NCI-H446 treated with DMSO at 0.1 percent for 48 hours (cell line): Measurements from ENCODE around the gene CMTM2.
"Not testable (repeated sequence)": the region's sequence is repeated elsewhere in the genome, so short reads cannot be mapped to it uniquely, and the experiment has no call there.

Source experiments
- DNase-seq: peaks from one replicate; lab custom pipeline; 2025; lab: John Stamatoyannopoulos, UW

Gene CMTM2

GRCh38 chr16:66553223-66553622, 26.0 kb upstream of the CMTM2 start:
- no peak for DNase-seq

DNA sequence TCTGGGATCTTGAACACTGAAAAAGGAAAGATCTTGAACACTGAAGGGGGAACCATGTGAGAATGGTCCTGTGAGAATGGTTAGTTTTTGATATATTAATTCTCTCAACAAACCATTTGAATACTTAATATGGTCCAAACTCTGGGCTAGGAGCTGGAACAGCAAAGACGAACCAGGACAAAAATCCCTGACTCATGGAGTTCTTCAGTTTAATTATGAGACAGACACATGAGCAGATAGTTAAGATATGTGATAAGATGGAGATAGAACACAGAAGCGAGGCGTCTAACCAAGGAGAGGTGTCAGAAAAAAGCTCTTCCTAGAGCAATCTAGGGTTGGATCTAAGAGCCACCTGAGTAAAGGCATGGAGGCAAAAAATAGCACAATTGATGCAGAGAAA, 25.2 kb upstream of the CMTM2 start:
- DNase-seq = no peak

DNA sequence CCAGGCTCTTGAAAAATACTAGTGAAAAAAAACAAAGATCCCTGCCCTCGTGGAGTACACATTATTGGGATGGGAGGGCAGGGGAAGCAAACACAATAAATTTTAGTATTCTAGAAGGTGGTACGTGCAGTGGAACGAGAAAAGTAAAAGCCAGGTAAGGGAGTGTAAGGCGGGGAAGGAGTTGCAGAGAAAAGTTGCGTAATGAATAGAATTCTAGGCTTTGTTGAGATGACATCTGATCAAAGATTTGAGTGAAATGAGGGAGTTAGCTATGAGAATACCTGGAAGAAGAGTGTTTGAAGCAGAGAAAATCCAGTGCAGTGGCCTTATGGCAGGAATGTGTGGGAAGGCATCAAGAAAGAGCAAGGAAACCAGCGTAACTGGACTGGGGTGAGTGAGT, 24.8 kb upstream of the CMTM2 start:
- no peak for DNase-seq

DNA sequence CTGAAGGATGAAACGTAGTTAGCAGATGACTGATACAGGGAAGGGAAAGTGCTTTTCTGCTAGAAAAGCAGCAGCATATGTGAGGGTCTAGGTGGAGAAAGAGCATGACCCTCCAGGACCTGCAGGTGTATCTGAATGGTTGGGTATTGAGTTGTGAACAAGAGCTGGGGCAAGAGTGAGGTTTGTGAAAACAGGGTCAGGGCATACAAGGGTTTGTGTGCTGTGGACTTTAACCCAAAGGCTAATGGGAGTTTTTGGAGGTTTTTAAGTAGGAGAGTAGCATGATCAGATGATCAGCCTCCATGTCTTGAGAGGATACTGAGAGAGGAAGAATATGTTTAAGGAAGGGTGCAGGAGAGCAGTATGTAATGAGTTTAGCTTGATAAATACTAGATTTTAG, 19.2 kb upstream of the CMTM2 start:
- no peak for DNase-seq

DNA sequence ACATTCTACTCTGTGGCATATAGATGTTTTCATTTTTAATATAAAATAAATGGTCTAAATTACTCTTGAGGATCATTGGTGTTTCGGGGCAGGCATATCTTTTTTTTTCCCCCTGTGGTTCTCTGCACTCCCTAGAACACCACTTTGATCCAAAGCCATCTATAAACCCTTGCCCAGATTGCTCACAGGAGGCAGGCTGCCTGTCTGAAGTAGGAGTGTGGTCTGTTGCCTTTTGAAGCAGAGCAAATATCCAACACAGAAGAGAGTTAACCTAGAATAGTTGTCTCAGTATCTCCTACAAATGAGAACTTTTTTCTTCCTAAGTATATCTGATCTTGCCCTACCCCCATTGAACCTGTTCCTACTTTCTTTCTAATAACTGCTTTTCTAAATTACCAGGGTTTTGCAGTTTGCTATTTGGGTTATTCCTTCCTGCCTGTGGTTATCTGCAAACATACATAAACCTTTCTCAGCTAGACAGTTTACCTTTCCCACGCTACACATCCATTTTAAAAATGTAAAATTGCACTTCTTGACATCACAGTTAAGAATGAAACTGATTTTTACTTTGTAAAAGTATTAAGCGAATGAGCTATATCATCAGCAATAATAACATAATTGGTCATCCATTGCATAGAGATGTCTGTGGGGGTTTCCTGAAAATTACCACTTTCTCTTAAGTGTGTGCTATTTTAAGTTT, 17.7 kb upstream of the CMTM2 start:
- no peak for DNase-seq

- no peak for DNase-seq
These were observed 16.9 kb upstream of the CMTM2 start for GRCh38 chr16:66562409-66562808.

DNA sequence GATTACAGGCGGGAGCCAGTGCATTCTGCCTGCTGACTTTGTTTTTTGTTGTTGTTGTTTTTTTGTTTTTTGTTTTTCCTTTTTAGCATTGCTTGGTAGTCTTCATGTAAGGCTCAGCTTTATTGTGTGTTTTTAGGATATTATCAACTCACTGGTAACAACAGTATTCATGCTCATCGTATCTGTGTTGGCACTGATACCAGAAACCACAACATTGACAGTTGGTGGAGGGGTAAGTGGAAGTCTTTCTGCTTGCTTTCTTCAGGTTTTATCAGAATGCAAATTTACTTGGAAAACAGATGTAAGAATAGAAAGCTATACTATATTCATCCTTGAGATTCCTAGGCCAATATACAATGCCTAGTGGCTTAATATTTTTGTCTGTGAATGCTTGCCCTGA, 16.3 kb upstream of the CMTM2 start:
- DNase-seq = no peak

GRCh38 chr16:66563574-66564334, 15.5 kb upstream of the CMTM2 start:
- no peak for DNase-seq

- no peak for DNase-seq
These were observed 13.0 kb upstream of the CMTM2 start, which contains the start of gene CMTM1 for GRCh38 chr16:66566051-66566901. CMTM1 (plus strand) TSS chr16:66566439; CDS start chr16:66566514, 75 bp downstream.

- DNase-seq = not testable (repeated sequence)
These were observed 12.0 kb upstream of the CMTM2 start for GRCh38 chr16:66567270-66567669.

DNA sequence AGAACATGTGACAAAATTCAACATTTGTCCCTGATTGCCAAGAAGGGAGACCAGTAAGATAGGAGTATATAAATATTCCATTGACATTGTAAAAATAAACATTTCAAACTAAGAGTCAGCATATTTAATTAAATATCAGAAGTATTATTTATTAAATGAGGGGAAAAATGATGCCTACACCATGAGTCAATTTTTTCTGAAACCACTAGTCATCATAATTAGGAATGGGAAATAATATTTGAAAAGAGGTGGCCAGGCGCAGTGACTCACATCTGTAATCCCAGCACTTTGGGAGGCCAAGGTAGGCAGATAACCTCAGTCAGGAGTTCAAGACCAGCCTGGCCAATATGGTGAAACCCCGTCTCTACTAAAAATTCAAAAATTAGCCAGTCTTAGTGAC, 10.9 kb upstream of the CMTM2 start:
- DNase-seq = no peak

DNA sequence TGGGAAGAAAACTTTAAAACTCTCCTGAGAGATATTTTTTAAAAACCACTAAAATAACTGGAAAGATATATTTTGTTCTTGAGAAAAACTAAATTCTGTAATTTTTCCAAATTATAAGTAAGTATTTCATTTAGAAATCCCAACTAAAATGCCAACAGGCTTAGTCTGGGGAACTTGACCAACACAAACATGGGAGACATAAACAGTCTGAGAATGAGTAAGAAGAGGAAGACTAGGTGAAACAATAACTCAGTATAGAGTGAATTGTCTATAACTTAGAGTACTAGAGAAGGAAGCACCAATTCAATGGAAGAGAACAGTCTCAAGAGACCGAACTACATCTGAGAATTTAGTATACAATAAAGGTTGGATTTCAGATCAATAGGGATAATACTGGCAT, 10.1 kb upstream of the CMTM2 start:
- DNase-seq = no peak

GRCh38 chr16:66569827-66570405, 9.3 kb upstream of the CMTM2 start:
- DNase-seq = no peak

GRCh38 chr16:66572356-66572755, 6.9 kb upstream of the CMTM2 start:
- no peak for DNase-seq

- DNase-seq = no peak
These were observed 5.2 kb upstream of the CMTM2 start for GRCh38 chr16:66574081-66574480.

GRCh38 chr16:66574531-66574930, 4.7 kb upstream of the CMTM2 start:
- DNase-seq = no peak

GRCh38 chr16:66575060-66575459, 4.2 kb upstream of the CMTM2 start:
- no peak for DNase-seq

GRCh38 chr16:66576296-66576695, 3.0 kb upstream of the CMTM2 start:
- no peak for DNase-seq

DNA sequence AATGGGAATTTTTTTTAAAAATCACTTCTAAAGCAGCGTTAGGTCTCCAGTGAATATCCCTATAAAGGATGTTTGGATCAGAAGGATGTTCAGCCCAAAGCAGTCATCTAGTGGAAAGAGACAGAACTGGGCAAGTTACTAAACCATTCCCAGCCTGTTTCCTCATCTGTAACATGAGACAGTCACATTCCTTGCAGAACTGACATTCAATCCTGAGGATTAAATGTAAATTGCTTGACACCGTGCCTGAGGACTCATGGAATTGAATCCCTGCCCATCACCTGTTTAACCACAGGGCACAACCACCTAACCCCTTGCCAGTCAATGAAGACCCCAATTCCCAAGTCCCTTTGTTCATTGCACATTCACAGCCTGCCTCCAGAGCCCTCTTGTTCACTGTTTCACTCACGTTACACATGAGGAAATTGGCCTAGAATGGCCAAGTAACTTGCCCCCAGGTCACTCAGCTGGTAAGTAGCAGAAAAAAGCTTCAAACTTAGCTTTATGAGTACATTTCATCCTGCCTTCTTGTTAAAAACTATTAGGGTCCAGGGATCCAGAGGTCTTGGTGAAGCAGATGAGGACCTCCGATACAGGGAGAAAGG, 1.4 kb downstream of the CMTM2 start:
- DNase-seq = no peak

GRCh38 chr16:66581246-66581952, 2.1 kb downstream of the CMTM2 start:
- no peak for DNase-seq
